SIG-M5 treated with dmso at 0.1 percent for 504 hours (cell line): ENCODE results near the gene GPR18.
A peak's percentile ranks its signal among the peaks of the same experiment; 100 is the strongest.
"Not testable (repeated sequence)": the region's sequence is repeated elsewhere in the genome, so short reads cannot be mapped to it uniquely, and the experiment has no call there.

Experiments
- DNase-seq: peaks from one replicate; lab custom pipeline; 2025; ENCODE audit not compliant: unreplicated experiment; lab: John Stamatoyannopoulos, UW

The GPR18 gene

GRCh38 chr13:99231721-99232120 is 26.5 kb downstream of the GPR18 start:
- peak; percentile 93 for DNase-seq

DNA sequence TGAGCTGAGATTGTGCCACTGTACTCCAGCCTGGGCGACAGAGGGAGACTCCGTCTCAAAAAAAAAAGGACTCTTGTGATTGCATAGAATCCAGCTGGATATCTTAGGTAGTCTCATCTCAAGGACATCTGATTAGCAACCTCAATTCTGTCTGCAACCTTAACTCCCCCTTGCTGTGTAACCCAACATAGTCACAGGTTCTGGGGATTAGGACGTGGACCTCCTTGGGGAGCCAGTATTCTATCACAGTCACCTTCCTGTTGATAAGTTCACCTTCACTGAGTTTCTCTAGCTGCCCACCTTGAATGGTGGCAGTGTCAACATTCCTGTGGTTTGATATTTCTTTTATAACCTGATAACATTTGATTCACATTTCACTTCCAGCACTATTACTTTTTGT is 27.2 kb downstream of the GPR18 start:
- DNase-seq, result no peak

- not testable (repeated sequence) for DNase-seq
These were observed 27.6 kb downstream of the GPR18 start for GRCh38 chr13:99230588-99230987.

DNA sequence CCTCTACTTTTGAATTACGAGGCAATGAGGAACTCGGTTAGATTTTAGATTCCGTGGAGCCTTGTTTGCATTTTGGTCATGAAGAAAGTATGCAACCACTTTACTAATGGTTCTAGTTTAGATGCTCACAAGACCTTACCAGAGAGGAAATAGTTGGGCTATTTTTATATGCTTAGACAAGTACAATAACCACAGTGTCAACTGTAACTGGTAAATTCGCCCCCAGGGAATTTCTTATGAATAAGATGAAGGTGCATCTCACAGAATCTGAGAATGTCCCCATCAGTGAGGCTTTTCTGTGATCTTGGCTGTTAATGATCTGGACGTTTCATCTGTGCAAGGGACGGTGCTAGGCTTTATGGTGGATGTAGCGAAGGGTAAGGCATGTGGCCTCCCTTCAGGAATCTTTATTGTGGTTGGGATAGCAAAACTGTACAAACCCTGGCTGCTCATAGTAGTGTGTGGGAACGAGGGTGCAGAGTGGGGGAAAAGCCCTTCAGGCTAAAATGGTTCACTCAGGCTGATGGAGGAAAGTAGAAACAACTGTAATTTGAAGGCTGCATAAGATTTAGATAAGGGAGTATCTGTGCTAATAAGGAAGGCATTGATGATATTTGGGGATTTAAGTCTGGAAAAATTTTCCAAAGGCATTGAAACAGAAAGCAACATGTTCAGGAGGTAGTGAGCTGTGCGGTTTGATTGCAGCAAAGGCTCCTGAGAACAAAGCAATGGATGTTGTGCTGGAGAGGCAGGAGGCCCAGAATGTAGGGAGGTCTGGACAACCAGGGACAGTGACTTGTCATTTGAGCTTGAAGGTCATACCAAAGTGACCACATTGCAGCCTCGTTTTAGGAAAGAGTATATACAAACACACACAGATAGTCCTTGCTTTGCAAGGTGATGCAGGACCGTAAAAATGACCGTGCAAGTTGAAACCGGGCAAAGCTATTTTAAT is 29.2 kb downstream of the GPR18 start:
- DNase-seq, result peak; percentile 90

GRCh38 chr13:99227909-99228688 is 30.1 kb downstream of the GPR18 start:
- DNase-seq, result peak; percentile 99

DNA sequence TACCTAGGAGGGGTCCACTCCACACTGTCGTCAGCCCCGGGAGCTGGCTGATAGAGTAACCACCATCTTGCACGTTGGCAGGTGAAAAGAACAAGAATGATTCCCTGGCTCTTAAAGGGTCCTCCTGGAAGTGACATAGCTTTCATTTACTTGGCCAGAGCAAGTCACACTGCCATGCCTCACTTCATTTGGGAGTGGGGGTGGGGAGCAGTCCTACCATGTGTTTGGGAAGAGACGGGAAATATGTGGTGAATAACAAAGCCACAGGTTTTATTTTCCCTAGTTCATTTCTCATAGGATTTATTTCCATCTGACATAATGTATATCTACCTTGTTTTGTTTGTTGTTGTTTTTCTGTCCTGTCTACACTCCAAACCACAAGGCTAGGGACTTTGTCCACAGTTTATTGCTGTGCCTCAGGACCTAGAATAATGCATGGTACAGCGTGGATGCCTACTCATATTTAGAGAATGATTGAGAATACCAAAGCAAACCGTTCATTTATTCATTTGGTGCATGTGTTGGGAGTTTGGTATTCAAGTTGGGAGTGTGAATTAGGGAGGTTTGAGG is 30.8 kb downstream of the GPR18 start:
- no peak for DNase-seq

DNA sequence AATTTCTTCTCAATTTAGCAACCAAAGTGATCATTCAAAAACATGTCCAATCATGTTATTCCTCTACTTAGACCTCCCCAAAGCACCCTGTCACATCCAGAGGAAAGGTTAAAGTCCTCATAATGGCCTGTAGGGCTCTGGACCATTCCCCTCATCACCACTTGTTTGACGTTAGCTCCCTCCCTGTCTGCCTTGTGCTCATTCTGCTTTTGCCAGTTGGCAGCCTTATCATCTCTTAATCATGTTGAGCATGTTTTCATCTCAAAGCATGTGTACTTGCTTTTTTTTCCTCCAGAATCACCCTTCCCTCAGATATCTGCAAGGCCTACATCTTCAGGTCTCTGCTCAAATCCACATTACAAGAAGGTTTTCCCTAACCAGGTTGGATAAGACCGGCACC is 31.7 kb downstream of the GPR18 start:
- DNase-seq, result no peak

DNA sequence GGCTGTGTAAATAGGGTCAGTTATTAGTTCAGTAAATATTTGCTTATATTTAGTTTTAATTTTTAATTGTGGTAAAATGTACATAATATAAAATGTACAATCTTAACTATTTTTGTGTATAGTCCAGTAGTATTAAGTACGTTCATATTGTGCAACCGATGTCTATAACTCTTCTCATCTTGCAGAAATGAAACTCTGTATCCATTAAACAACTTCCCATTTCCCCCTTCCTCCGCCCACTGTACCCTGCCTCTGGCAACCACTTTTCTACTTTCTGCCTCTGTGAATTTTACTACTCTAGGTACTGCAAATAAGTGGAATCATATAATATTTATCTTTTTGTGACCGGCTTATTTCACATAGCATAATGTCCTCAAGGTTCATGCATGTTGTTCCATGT is 33.1 kb downstream of the GPR18 start:
- DNase-seq, result peak; percentile 94

DNA sequence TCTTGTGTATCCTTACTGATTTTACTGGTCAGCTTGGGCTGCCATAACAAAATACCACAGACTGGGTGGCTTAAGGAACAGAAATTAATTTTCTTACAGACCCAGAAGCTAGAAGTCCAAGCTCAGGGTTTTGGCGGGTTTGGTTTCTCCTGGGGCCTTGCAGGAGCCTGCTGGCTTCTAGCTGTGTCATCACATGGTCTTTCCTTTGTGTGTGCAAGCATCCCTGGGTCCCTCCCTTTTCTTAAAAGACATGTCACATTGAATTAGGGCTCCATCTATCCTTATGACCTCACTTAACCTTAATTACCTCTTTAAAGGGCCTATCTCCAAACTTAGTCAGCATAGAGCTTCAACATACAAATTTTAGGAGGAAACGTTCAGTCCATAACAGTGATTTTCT is 34.2 kb downstream of the GPR18 start:
- DNase-seq, result peak; percentile 72

DNA sequence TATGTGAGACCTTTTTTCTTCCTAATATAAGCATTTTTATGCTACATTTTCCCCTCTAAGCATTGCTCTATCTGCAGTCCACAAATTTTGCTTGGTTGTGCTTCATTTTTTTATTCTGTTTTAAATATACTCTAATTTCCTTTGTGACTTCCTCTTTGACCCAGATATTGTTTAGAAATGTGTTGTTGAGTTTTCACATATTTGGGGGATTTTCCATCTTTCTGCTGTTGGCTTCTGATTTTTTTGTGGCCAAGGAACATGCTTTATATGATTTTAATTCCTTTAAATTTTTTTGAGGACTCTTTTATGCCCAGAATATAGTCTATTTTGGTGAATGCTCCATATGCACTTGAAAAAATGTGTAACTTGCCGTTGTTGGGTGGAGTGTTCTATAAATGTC is 34.6 kb downstream of the GPR18 start:
- DNase-seq, result no peak

DNA sequence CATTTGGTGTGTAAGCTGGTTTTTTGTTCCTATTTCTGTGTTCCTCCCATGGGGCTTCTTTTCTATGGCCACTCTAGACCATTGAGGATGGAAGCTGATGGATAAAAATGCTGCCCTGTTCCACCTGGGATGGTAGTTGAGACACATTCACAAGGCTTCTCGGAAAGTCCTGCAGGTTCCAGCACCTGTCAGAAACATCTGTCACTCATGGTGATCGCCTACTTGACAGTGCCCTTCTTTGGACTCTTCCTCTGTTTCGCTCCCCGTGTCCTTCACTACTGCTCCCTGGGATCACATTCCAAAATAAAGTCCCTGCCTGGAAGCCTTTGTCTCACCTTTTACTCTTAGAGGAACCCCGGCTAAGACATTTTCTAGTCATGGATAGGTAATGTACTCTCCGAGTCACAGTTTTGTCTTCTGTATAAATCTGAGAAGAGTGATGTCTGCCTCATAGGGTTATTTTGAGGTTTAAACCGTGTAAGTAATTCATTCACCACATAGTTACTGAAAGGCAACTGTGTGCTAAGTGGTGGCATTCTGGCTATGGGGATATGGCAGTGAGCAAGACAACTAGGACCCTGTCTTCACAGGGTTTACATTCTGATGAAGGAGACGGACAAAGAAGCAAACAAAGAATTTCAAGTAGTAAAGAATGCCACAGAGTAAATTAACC is 36.5 kb downstream of the GPR18 start:
- DNase-seq, result no peak

GRCh38 chr13:99220199-99220935 is 37.8 kb downstream of the GPR18 start:
- peak; percentile 43 for DNase-seq

DNA sequence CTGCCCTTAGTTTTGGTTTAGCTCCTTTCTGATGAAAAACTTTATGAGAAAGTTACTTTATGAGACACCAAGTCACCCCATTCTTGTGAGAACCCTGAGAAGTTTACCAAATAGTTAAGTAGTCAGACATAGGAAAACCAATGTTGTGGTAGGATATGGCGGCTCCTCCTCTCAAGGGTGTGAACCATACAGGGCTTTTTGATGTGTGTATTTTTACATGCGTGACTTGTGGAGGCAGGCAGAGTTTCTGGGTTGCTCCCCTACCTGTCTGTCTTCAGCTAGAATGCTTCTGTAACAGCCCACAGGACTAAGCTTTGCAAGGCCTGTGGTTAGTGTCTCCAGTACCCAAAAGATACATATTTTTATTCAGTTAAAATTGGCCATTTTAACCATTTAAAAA is 39.2 kb downstream of the GPR18 start:
- no peak for DNase-seq

DNA sequence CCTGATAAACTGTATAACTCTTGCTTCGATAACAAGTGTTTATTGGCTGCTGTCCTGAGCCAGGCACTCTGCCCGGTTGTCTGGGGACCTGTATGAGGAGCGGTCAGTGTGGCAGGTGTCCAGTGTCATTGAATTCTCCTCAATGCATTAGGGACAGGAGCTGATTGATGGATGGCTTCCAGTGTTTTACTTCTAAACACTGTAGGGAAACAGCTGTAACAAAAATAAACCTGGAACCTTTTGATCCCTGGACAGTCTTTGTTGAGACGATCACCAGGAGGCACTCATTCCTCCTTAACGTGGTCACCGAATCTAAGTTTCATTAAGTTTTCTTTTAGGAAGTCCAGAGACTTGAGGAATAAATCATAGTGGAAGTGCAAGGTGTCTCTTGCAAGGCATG is 39.6 kb downstream of the GPR18 start:
- no peak for DNase-seq

DNA sequence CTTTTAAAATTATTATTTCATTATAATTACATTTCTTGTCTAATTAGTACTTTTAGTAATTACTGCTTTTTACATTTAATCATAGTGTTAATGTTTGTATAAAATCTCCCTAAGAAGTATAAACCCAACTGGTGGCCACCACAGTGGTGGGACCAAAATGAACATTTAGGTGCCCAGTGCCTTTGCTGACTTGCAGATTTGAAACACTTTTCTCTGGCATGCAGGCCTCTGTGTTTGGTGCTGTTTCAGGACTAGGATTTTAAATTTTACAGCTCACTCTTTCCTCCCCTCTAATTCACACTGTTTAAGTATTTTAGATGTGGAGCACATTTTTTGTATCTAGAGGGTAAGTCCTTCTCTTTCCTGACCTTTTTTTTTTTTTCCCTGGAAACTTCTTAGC is 40.1 kb downstream of the GPR18 start:
- DNase-seq, result no peak

GRCh38 chr13:99217461-99218110 is 40.6 kb downstream of the GPR18 start:
- no peak for DNase-seq

GRCh38 chr13:99215184-99215830 is 42.9 kb downstream of the GPR18 start:
- DNase-seq, result no peak

- no peak for DNase-seq
These were observed 43.4 kb downstream of the GPR18 start for GRCh38 chr13:99214731-99215130.

GRCh38 chr13:99214232-99214631 is 43.9 kb downstream of the GPR18 start:
- DNase-seq, result no peak
